ENCODE results near the gene SCNN1G.

SCNN1G gene

DNA sequence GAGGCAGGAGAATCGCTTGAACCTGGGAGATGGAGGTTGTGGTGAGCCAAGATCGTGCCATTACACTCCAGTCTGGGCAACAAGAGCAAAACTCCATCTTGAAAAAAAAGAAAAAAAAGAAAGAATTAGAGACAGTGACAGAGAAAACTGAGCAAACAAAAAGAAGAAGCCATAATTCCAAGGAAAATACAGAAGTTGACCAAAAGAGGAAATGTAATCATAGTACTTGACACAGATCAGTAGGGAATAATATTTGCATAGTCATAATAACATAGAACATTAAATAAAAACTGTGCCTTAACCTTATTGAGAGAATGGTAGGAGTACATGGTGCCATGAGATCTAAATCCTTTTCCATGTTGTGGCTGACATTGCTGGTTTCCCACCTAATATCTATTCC is 18.6 kb upstream of the SCNN1G start:
- H3K9ac ChIP-seq (ENCODE audit: low read depth, low read length): no peak overlapping the region
- H3K36me3 ChIP-seq (ENCODE audit: insufficient read depth, low read length): no peaks in the 10 kb centered on the region
- H3K4me1 ChIP-seq (ENCODE audit: insufficient read depth, low read length): no peaks in the 10 kb centered on the region
- no peaks in the 10 kb centered on the region for H3K9me3 ChIP-seq (ENCODE audit: control insufficient read depth, insufficient read depth, low read length)

DNA sequence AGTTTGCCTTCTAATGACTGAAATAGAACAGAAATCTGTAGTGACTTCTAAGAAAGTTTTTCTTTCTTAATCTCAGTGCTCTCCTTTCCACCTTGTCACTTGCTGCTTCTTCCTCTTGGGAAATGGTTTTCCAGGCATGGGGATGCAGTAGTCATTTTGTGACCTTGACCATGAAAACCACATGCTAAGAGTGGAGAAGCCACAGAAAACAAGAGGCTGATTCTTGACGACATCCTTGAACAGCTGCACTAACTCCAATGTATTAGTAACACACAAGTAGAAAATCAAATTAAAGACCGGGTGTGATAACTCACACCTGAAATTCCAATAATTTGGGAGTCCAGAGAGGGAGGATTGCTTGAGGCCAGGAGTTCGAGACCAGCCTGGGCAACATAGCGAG is 17.8 kb upstream of the SCNN1G start:
- Histone ChIP-seq H3K4me1 (ENCODE audit: insufficient read depth, low read length) (no peaks in the 10 kb centered on the region), H3K9me3 (ENCODE audit: control insufficient read depth, insufficient read depth, low read length) (no peaks in the 10 kb centered on the region), H3K36me3 (ENCODE audit: insufficient read depth, low read length) (no peaks in the 10 kb centered on the region), H3K9ac (ENCODE audit: low read depth, low read length) (no peak overlapping the region)

DNA sequence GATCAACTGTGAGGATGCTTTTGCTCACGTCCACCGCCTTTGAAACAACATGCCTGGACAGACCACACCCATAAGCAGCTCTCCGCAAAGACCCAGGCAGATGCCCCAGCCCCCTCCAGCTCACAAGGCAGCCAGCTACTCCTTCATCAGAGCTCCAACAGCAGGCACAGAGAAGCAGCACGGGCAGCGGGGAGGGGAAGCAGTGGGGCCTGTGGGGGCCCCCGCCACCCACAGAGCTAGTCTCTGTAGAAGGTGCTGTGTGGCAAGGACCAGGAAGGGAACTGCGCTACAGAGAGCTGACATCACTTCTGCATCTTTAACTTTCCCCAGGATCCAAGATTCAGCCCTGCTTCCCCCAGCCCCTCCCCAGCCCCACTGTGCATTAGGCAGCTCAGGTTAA is 10.0 kb upstream of the SCNN1G start:
- no peaks in the 10 kb centered on the region for H3K9me3 ChIP-seq (ENCODE audit: control insufficient read depth, insufficient read depth, low read length)
- no peak overlapping the region for H3K9ac ChIP-seq (ENCODE audit: low read depth, low read length)
- no peaks in the 10 kb centered on the region for H3K36me3 ChIP-seq (ENCODE audit: insufficient read depth, low read length)
- peaks cover 5% of the 10 kb centered on the region; the same call in 1 of the 2 replicates for H3K4me1 ChIP-seq (ENCODE audit: insufficient read depth, low read length)

DNA sequence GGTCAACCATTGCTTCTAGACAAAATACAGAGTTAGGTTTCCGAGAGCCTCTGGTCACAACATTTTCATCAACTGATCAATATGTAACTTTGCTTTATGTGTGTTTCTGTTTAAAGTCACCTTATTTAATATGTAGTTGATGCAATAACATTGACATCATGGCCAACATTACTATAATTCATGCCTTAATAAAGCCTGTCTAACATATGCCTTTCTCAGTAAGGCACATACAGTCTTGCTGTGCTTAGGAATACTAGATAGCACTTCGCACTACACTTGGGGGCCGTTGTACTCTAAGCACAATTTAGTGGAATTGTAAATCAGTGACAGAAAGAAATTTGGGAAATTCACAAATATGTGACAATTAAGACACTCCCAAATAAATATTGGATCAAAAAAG is 9.6 kb upstream of the SCNN1G start:
- Histone ChIP-seq H3K36me3 (ENCODE audit: insufficient read depth, low read length) (no peaks in the 10 kb centered on the region), H3K9ac (ENCODE audit: low read depth, low read length) (no peak overlapping the region), H3K4me1 (ENCODE audit: insufficient read depth, low read length) (peaks cover 5% of the 10 kb centered on the region; the same call in 1 of the 2 replicates), H3K9me3 (ENCODE audit: control insufficient read depth, insufficient read depth, low read length) (no peaks in the 10 kb centered on the region)

DNA sequence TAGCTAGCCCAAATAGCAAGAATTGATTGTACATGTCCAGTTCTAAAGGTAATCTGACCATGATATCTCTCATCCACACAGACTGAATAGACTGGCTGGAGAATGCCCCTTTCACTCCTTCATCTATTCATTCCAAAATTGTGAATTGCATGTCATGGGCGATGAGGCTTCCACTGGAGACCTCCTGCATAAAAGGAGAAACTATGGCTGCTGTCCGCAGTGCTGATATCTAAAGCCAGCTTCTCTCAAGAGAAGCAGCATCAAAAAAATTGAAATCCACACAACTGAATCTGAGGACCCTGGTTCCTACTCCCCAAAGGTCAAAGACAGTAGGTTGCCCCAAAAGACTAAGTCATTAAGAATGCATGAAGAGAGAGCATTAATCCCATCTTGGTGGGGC is 7.9 kb upstream of the SCNN1G start:
- H3K4me1 ChIP-seq (ENCODE audit: insufficient read depth, low read length): peaks cover 5% of the 10 kb centered on the region; the same call in 1 of the 2 replicates
- no peaks in the 10 kb centered on the region for H3K36me3 ChIP-seq (ENCODE audit: insufficient read depth, low read length)
- H3K9ac ChIP-seq (ENCODE audit: low read depth, low read length): no peak overlapping the region
- H3K9me3 ChIP-seq (ENCODE audit: control insufficient read depth, insufficient read depth, low read length): no peaks in the 10 kb centered on the region

DNA sequence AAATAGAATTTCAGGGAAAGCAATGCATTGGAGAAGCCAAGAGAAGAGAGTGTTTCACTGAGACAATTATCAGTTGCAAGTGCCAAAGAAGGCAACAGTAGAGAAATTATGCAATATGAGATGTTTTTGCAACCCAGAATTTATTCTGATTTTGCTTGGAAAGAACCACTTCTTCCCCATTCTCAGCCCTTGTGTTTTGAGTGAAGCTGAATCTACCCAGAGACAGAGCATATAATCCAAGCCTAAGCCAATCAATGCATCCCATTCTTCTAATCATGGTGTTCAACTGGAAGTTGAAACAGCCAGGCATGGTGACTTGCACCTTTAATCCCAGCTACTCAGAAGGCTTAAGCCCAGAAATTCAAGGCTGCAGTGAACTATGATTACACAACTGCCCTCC is 6.9 kb upstream of the SCNN1G start:
- H3K9me3 ChIP-seq (ENCODE audit: control insufficient read depth, insufficient read depth, low read length): no peaks in the 10 kb centered on the region
- H3K4me1 ChIP-seq (ENCODE audit: insufficient read depth, low read length): peaks cover 5% of the 10 kb centered on the region; the same call in 1 of the 2 replicates
- H3K9ac ChIP-seq (ENCODE audit: low read depth, low read length): no peak overlapping the region
- H3K36me3 ChIP-seq (ENCODE audit: insufficient read depth, low read length): no peaks in the 10 kb centered on the region

DNA sequence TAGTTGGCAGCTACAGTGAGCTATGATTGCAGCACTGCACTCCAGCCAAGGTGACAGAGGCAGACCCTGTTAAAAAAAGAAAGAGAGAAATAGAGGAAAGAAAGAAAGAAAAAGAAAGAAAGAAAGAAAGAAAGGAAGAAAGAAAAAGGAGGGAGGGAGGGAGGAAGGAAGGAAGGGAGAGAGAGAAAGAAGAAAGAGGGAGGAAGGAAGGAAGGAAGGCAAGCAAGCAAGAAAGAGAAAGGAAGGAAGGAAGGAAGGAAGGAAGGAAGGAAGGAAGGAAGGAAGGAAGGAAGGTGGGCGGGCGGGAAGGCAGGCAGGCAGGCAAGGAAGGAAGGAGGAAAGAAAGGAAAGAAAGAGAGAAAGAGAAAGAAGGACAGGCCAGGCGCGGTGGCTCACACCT is 1.0 kb upstream of the SCNN1G start:
- H3K9me3 ChIP-seq (ENCODE audit: control insufficient read depth, insufficient read depth, low read length): no peaks in the 10 kb centered on the region
- H3K36me3 ChIP-seq (ENCODE audit: insufficient read depth, low read length): no peaks in the 10 kb centered on the region
- H3K9ac ChIP-seq (ENCODE audit: low read depth, low read length): no peak overlapping the region
- H3K4me1 ChIP-seq (ENCODE audit: insufficient read depth, low read length): peaks cover 7% of the 10 kb centered on the region; the same call in 1 of the 2 replicates

DNA sequence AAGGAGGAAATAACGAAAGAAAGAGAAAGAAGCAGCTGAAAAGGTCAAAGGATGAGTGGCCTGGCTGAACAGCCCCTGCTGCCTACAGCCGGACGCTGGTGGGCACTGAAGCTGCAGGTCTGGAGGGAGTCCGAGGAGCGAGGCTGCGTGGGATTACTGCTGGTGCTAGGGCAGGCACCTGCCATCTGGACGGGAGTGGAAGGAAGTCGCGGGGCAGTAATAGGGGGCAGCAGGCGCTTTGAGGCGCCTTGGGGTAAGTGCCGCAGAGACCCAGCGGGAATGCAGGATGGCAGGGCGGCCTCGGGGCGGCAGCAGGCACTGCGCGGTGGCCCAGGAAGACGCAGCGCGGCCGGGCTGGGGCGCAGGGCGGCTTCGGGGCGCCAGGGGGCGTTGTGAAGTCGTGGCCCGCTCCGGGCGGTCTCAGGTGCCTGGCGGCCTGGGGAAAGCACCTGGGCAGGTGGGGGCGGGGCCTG is 303 bp upstream of the SCNN1G start:
- Histone ChIP-seq H3K9me3 (ENCODE audit: control insufficient read depth, insufficient read depth, low read length) (no peaks in the 10 kb centered on the region), H3K9ac (ENCODE audit: low read depth, low read length) (peak overlapping the region; percentile 5; the same call in 1 of the 2 replicates), H3K4me1 (ENCODE audit: insufficient read depth, low read length) (peaks cover 7% of the 10 kb centered on the region; the same call in 1 of the 2 replicates), H3K36me3 (ENCODE audit: insufficient read depth, low read length) (no peaks in the 10 kb centered on the region)

DNA sequence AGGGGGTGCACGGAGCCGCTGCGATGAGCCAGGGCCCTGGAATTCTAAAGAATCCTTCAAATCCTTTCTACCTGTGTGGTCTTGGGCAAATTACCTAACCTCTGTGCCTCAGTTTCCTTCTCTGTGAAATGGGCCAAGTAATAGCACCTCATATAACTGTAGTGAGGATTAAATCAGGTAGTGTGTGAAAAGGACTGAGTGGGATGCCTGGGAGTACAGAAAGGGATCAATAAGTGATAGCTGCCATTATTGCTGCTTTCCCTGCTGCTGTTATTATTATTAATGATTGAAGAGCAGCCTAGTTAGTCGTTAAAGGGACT is 958 bp downstream of the SCNN1G start:
- Histone ChIP-seq H3K9ac (ENCODE audit: low read depth, low read length) (peak overlapping the region; percentile 70; the same call in 1 of the 2 replicates), H3K36me3 (ENCODE audit: insufficient read depth, low read length) (no peaks in the 10 kb centered on the region), H3K4me1 (ENCODE audit: insufficient read depth, low read length) (peaks cover 7% of the 10 kb centered on the region; the same call in 1 of the 2 replicates), H3K9me3 (ENCODE audit: control insufficient read depth, insufficient read depth, low read length) (no peaks in the 10 kb centered on the region)

DNA sequence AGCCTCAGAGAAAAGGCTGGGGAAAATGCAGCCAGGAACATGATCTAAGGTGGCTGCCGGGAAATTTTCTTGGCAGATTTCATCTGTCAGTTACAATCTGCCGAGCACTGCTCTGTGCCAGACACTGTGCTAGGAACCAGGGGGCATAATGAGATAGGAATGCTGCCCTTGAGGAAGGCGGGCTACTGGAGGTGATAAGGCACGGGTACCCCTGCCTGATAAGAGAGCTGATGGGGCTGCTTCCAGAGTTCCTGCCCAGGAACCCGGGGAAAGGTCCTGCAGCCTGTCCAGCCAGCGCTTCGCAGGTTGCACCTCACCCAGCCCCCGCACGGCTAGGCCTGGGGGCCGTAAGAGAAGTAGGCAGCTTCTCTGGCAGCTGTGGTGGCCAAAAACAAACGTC is 3.1 kb downstream of the SCNN1G start:
- peaks cover 7% of the 10 kb centered on the region; the same call in 1 of the 2 replicates for H3K4me1 ChIP-seq (ENCODE audit: insufficient read depth, low read length)
- H3K9ac ChIP-seq (ENCODE audit: low read depth, low read length): no peak overlapping the region
- no peaks in the 10 kb centered on the region for H3K9me3 ChIP-seq (ENCODE audit: control insufficient read depth, insufficient read depth, low read length)
- H3K36me3 ChIP-seq (ENCODE audit: insufficient read depth, low read length): no peaks in the 10 kb centered on the region

DNA sequence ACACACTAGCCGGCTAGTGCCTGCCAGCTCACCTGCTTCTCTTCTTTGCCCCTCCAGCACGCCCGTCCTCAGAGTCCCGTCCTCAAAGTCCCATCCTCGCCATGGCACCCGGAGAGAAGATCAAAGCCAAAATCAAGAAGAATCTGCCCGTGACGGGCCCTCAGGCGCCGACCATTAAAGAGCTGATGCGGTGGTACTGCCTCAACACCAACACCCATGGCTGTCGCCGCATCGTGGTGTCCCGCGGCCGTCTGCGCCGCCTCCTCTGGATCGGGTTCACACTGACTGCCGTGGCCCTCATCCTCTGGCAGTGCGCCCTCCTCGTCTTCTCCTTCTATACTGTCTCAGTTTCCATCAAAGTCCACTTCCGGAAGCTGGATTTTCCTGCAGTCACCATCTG is 3.6 kb downstream of the SCNN1G start:
- Histone ChIP-seq H3K4me1 (ENCODE audit: insufficient read depth, low read length) (peaks cover 7% of the 10 kb centered on the region; the same call in 1 of the 2 replicates), H3K9ac (ENCODE audit: low read depth, low read length) (no peak overlapping the region), H3K9me3 (ENCODE audit: control insufficient read depth, insufficient read depth, low read length) (no peaks in the 10 kb centered on the region), H3K36me3 (ENCODE audit: insufficient read depth, low read length) (no peaks in the 10 kb centered on the region)

DNA sequence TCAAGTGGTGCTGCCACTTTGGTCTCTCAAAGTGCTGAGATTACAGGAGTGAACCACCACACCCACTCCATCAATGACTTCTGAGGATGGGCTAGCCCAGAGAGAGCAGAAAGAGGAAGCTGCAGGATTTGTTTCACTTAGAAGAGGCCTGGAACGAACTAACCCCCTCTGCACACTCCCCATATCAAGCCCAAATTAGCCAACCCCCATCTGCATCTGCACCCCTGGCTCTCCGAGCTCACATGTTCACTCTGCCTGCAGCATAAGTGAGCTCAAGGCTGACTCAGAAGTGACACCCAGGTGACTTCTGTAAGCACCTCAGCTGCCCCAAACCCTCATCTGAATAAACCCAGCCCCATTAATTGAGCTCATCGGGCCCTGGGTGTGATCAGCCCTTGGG is 4.8 kb downstream of the SCNN1G start:
- Histone ChIP-seq H3K36me3 (ENCODE audit: insufficient read depth, low read length) (no peaks in the 10 kb centered on the region), H3K4me1 (ENCODE audit: insufficient read depth, low read length) (peaks cover 7% of the 10 kb centered on the region; the same call in 1 of the 2 replicates), H3K9ac (ENCODE audit: low read depth, low read length) (no peak overlapping the region), H3K9me3 (ENCODE audit: control insufficient read depth, insufficient read depth, low read length) (no peaks in the 10 kb centered on the region)

DNA sequence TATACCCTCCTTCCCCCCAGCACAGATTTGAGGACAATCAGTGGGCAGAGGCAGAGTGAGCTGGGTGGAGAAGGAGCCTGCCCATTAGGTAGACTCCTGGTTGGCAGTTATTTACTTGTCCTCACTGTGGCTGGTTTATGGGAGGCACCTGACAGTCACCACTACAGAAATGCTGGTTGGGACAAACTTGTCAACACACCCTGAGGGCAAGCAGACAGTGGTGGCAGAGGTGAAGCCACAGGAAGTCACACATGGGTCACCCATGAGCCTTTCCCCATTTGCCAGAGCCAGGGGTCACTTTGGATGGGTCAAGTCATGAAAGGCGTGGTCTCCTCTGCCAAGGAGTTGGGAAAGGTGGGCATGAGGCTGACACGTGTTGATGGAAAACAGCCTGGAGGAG is 6.4 kb downstream of the SCNN1G start:
- peaks cover 7% of the 10 kb centered on the region; the same call in 1 of the 2 replicates for H3K4me1 ChIP-seq (ENCODE audit: insufficient read depth, low read length)
- no peaks in the 10 kb centered on the region for H3K9me3 ChIP-seq (ENCODE audit: control insufficient read depth, insufficient read depth, low read length)
- no peaks in the 10 kb centered on the region for H3K36me3 ChIP-seq (ENCODE audit: insufficient read depth, low read length)
- H3K9ac ChIP-seq (ENCODE audit: low read depth, low read length): no peak overlapping the region

DNA sequence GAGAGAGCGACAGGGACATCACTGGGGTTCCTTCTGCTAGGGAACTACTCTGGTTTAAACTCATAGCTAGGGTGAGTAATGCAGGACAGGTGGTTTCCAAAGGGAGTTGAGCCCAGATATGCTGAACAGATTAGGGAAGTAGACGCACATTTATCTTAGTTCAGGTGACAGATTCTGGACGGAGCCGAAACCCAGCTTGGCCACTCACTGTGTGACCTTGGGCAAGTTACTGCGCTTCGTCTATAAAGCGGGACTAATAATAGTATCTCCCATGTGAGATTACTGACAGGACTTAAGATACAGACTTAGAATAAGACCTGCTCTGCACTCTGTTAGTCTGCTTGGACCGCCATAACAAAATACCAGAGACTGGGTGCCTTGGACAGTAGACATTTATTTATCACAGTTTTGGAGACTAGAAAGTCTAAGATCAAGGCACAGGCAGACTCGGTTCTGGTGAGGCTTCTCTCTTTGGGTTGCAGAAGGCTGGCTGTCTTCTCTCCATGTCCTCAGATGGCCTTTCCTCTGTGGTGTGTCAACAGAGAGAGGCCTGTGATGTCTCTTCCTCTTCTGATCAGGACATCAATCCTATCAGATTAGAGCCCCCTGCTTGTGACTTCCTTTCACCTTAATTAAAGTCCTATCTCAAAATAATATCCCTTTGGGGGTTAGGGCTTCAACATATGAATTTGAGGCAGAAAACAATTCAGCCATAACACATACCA is 12.1 kb downstream of the SCNN1G start:
- peaks cover 21% of the 10 kb centered on the region for H3K4me1 ChIP-seq (ENCODE audit: insufficient read depth, low read length)
- H3K9me3 ChIP-seq (ENCODE audit: control insufficient read depth, insufficient read depth, low read length): no peaks in the 10 kb centered on the region
- no peaks in the 10 kb centered on the region for H3K36me3 ChIP-seq (ENCODE audit: insufficient read depth, low read length)
- H3K9ac ChIP-seq (ENCODE audit: low read depth, low read length): no peak overlapping the region

DNA sequence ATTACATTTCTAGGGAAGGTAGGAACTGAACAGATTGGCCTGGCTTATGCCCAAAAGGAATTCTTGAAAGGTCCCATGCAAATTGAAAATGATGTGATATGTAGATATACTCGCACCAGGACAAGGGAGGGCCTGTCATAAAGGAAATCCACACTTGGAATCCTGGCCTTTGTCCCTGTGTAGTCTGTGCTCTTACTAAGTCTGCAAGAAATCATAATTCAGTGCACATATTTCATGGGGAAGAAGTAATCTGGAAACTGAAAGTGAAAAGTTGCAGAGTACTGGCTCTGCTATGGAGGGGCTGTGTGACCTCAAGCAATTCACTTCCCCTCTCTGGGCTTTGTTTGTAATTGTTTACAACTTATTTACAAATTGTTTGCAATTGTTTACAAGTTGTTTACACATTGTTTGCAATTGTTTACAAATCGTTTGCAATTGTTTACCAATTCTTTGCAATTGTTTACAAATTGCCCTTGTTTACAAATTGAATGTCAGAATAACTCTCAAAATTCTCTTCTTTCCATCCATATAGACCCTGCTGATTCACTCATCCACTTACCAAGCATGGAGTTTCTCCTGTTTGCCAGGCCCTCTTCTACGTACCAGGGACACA is 12.9 kb downstream of the SCNN1G start:
- H3K36me3 ChIP-seq (ENCODE audit: insufficient read depth, low read length): no peaks in the 10 kb centered on the region
- H3K9ac ChIP-seq (ENCODE audit: low read depth, low read length): no peak overlapping the region
- H3K9me3 ChIP-seq (ENCODE audit: control insufficient read depth, insufficient read depth, low read length): no peaks in the 10 kb centered on the region
- peaks cover 25% of the 10 kb centered on the region for H3K4me1 ChIP-seq (ENCODE audit: insufficient read depth, low read length)
